Measurements from ENCODE around the gene HEMK1.
A peak's percentile ranks its signal among the peaks of the same experiment; 100 is the strongest.

HEMK1 gene

GRCh38 chr3:50549226-50549625 is 20.1 kb upstream of the HEMK1 start:
- DNase-seq: no peak

DNA sequence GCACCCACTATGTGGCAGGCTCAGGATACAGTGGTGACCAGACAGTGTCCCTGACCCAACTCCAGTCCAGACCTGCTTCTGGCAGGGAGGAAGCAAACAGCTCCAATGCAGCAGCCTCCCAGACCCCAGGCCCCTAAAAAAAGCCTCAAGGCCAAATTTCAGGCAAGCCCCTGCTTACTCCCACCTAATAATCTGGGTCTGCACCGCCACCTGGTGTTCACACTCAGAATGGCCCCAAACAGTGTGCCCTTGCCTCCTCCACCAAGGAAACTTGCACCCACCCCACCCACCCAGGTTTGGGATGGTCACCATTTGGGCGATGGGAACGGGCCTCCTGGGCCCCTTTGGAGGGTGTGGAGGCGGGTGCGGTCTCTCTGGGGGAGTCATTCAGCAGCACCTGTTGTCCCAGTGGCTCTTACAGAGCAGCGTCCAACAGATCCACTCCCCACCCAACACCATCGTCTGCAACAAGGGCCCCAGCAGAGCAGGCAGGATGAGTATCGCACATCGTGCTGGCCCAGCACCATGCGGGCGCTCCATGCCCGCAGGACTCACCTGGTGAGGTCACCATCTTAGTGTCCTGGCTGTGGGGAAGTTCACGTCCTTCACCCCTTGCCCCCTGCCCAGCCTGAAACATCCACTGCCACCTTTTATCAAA is 19.1 kb upstream of the HEMK1 start:
- DNase-seq: peak; percentile 34

- no peak for DNase-seq
Observed at GRCh38 chr3:50551054-50551659, 18.2 kb upstream of the HEMK1 start.

DNA sequence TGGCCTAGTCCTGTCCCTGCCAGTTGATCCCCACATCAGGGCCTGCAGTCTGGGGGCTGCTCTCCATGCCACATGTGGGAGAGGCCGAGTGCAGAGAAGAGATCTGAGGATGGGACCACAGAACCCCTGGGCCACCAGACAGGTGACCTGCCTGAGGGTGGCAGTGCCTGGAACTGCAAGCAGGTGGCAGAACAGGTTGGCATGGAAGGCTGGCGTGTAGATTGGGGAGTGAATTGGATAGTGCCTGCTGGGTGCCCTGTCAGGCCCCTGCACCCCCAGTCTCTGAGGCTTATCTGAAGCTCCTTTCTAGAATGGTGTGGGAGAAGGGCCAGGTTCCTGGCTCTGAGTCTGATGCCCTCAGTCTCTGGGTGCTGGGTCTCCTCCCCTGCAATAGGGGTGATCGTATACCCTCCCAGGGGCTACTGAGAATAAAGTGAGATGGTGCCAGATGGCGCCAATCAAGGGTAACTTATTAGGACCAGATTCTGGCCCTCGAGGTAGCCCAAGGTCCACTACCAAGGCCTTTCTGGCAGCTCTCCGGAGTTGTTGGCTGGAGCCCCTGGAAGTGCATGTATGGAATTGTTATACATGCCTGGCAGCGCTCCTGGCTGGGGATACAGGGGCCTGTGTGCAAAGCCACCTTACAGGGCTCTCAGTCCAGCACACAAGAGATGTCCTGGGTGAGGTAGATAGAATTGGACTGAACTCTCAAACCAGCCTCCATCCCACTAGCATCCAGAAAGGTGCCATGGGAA is 17.5 kb upstream of the HEMK1 start:
- no peak for DNase-seq

DNA sequence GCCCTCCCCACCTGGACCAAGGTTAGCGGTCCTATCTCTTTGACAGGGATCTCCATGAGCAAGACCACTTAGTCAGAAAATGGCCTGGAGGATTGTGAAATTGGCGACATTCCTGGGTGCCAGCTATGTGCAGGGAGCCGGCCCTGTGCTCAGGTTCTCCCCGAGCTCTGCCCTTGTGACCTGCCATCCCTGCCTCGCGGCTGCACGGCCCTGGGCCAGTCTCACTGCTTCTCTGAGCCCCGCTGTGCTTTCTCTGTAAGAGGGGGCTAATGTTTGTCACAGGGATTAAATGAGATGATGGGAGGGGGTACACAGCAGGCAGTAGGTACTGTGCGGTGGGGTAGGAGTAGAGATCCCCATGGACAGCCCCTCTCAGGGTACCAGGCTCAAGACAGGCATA is 16.7 kb upstream of the HEMK1 start:
- DNase-seq: no peak

DNA sequence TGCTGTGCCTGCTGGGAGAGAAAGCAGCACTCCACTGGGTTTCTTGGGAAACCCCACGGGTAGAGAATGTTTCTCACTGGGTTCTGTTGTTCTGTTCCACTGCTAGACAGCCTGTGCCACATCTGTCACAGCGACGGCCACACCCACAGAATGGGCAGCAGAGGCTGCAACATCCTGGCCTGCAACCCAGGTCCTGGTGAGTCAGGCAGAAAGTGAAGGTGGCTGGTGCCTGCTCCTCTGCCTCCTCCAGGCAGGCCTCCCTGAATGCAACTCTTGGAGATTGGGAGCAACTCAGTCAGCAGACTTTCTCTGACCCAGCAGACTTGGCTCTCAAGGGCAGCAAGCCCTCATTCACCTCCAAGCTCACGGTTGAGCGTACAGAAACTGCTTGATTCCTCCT is 14.8 kb upstream of the HEMK1 start:
- DNase-seq: no peak

- no peak for DNase-seq
Observed at GRCh38 chr3:50557106-50557505, 12.2 kb upstream of the HEMK1 start.

- DNase-seq: no peak
Observed at GRCh38 chr3:50557915-50558314, 11.4 kb upstream of the HEMK1 start.

DNA sequence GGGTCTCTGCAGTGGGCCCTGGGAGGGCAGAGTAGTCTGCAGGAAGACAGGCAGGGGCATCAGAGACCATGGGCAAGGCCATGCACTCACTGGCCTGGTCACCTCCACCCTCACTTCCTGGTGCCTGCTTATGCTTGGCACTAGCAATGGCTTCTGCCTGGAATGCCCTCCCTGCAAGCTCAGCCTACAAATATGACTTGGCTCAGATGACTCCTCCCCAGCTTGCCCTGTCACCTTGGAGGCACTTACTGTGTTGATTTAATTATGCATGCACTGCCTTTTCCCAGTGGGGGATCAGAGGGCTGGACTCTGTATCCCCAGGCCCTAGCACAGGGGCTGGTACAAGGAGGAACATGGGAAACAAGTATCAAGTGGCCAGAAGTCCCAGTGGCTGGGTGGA is 9.6 kb upstream of the HEMK1 start:
- no peak for DNase-seq

- peak; percentile 34 for DNase-seq
Observed at GRCh38 chr3:50562861-50563260, 6.5 kb upstream of the HEMK1 start.

DNA sequence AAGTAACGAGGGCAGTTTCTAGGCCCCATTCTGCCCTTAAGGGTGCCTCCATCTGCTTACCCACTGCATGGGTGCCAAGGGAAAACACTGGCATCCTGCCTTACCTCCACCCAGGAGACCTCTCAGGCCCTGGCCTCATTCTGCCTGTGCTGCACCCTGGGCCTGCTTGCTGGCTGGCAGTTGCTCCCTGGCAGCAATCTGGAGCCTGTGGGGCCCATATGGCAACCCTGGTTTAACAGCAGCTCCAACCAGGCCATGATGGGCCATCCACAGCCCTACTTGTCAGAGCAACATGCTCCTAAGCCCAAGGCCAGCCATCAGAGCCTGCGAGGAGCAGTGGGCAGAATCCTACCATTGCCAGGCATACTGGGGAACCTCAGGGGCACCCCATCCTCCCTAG is 5.5 kb upstream of the HEMK1 start:
- no peak for DNase-seq

DNA sequence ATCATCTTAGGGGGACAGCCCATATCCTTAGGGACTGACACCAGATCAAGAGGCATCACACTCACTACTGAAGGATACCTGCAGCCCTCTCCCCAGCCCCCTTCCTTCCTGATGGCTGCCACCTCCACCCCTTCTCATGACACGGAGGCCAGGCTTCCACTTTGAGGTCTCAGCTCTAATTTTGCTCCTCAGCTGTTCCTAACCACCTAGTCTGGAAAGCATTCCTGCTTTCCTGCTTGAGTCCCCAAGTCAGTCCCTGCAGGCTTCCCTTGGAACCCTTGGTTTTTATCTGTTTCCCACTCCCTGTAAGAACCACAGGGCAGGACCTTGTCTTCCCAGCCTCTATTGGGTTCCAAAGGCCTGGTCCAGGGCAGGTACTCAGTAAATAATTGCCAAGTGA is 5.0 kb upstream of the HEMK1 start:
- DNase-seq: no peak

DNA sequence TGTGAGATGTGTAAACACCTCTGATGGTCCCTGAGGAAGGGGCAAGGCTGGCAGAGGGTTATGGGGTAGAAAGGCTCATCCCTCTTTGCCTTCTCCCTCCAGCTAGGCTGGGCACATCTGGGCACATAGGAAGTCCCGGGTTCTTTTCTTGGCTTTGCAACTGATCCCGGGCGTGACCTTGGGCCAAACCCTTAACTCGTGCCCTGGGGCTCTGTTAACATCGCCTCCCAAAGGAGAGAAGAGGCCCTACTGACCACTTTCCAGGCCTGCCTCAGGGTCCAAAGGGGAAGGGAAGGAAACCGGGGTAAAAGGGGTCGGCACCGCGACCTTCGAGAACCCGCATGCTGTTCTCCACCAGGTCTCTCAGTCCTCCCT is 2.3 kb upstream of the HEMK1 start:
- DNase-seq: no peak

- DNase-seq: peak; percentile 83
Observed at GRCh38 chr3:50567386-50568167, 1.7 kb upstream of the HEMK1 start, which contains the start of gene C3orf18. Gene C3orf18, minus strand, starts transcription at chr3:50567747. Its CDS starts 2,048 bp downstream, at chr3:50565699.

GRCh38 chr3:50570508-50571279 is 1.4 kb downstream of the HEMK1 start:
- DNase-seq: no peak

- no peak for DNase-seq
Observed at GRCh38 chr3:50571486-50571885, 2.2 kb downstream of the HEMK1 start.

- DNase-seq: peak; percentile 75
Observed at GRCh38 chr3:50572158-50572557, 2.8 kb downstream of the HEMK1 start.

- no peak for DNase-seq
Observed at GRCh38 chr3:50572801-50573371, 3.6 kb downstream of the HEMK1 start.

- DNase-seq: no peak
Observed at GRCh38 chr3:50573566-50574443, 4.5 kb downstream of the HEMK1 start.

- DNase-seq: no peak
Observed at GRCh38 chr3:50574444-50574831, 5.1 kb downstream of the HEMK1 start.

DNA sequence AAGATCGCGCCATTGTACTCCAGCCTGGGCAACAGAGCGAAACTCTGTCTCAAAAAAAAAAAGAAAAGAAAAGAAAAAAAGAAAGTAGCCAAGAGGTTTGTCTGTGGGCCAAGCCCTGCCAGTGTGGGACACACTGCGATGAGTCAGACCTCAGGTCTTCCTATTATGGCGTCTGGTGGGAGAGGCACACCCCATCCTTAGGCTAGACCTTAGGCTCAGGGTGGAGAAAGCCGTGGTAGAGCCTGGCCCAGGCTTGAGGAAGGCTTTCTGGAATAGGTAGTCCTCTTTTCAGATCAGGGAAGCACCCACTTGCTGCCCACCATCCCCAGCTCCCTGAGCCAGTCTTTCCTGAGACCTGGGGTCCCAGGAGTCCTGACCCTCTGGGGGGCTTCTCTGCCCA is 6.0 kb downstream of the HEMK1 start:
- DNase-seq: peak; percentile 32
